GM21717 (cell line): ENCODE measurements around the gene MEGF9.
"Not testable (repeated sequence)": the region's sequence is repeated elsewhere in the genome, so short reads cannot be mapped to it uniquely, and the experiment has no call there.

Source experiments
- ATAC-seq: cut with Tn5 transposase; IDR thresholded peaks from one replicate; pipeline ENCODE4 v1.9.1; 2021; ENCODE audit warnings: mild to moderate bottlenecking, moderate library complexity; ENCODE audit not compliant: unreplicated experiment

The MEGF9 gene

GRCh38 chr9:120662513-120662912 is 51.8 kb downstream of the MEGF9 start:
- no peak for ATAC-seq

- no peak for ATAC-seq
Measured at GRCh38 chr9:120659676-120660075, 54.6 kb downstream of the MEGF9 start.

GRCh38 chr9:120659209-120659608 is 55.1 kb downstream of the MEGF9 start:
- no peak for ATAC-seq

DNA sequence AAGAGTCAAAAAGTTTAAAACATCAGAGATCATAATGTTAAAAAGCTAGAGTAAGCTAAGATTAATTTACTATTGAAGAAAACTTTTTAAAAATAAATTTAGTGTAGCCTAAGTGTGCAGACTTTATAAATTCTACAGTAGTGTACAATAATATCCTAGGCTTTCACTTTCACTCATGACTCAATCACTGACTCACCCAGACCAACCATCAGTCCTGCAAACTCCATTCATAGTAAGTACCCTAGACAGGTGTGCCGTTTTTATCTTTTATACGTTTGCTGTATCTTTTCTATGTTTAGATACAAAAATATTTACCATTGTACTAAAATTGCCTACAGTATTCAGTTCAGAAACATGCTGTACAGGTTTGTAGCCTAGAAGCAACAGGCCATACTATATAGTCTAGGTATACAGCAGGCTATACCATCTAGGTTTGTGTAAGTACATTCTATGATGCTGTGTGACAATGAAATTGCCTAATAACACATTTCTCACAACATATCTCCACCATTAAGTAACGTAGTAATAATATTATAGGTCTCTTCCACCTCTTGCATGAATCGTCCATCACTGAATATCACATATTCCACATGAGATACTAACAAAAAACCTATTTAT is 59.2 kb downstream of the MEGF9 start:
- ATAC-seq: peak; percentile 83

- no peak for ATAC-seq
Measured at GRCh38 chr9:120654272-120654671, 60.0 kb downstream of the MEGF9 start.

DNA sequence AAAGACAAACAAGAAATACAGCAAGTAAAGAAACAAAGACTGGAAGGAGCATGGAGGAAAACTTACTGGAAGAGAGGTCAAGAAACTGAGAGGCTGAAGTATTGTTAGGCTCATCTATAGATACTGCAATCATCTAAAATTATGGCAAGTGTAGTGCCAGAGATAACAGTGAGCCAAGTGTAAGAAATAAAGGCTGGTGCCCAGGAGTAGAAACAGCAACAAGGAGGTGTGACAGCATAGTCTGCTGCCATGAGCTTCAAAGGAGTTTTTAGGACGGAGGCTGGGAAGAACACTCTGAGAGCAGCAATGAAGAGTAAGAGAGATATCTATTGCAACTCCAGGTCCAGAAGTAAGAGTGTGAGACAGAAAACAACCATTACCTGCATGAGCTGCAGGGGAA is 60.5 kb downstream of the MEGF9 start:
- no peak for ATAC-seq

- no peak for ATAC-seq
Measured at GRCh38 chr9:120652934-120653333, 61.3 kb downstream of the MEGF9 start.

GRCh38 chr9:120650352-120650751 is 63.9 kb downstream of the MEGF9 start:
- no peak for ATAC-seq

DNA sequence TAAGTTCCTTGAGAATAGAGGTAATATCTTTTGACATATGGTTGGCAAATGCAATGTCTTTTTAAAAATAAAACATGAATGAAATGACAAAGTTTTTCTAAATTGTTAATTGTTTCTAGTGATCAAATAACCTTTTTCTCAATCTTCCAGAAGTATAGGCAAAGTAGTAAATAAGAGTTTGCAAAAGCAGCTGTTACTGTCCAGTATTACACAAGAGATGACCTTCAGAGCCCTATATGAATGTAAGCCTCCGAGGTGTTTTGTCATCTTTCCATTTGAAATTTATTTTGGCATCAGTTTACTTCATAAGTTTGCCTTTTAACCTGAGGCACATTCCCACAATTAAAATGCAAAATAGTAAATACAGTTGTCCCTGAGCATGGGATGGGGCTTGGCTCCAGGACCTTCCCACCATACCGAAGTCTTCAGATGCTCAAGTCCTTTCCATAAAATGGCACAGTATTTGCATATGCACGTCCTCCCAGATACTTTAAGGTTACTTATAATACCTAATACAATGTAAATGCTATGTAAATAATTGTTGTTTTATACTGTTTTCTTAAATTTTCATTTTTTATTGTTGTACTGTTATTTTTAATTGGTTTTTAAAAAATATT is 65.6 kb downstream of the MEGF9 start:
- no peak for ATAC-seq

DNA sequence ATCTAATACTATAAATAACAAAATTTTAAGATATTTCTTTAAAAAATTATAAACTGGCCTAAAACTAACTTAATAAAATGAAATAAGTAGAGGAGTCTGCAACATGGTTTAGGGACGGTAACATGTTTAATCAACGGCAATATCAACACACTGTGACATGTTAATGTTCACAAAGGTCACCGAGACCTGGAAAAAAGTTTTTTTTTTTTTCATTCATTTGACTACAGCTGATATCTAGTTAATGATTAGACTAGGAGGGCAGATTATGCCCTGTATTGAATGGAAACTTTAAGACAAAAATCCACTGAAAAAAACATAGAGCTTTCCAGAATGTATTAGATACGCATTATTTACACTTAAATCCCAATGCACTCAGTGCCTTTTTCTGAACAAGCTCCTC is 67.3 kb downstream of the MEGF9 start:
- ATAC-seq: no peak

DNA sequence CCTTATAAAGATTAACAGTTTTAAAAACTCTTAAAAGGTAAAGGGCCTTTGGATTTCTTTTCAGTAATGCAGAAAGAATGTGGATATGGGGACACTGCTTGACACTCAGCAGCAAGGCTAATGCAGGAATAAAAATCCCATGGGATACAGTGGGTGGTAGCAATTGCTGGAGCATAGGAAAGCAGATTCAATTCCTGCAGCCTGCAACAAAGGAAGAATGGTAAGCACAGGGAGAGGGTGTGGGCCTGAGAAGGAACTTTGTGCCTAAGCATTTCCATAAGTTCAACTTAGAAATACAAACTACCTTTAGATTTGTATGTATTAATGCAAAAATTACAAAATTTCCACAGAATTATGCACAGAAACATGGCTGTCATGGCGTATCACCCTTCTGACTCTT is 68.5 kb downstream of the MEGF9 start:
- ATAC-seq: no peak

DNA sequence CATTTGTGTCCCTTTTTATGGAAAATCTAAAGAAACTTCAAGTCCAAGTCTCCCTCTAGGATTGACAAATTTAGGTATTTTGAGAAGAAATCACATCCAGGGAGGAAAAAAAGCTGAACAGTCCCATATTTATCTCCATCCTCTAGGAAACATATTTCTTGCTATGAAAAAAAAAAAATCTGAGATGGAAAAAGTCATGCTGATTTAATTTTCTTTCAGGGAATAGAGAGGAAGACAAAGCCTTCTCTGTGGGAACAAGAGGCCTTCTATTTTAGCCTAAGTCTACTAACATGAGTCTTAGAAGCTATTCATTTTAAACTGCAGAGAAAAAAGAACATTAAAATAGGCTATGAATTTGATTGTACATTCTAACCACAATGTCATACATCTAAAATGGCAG is 71.2 kb downstream of the MEGF9 start:
- ATAC-seq: no peak

DNA sequence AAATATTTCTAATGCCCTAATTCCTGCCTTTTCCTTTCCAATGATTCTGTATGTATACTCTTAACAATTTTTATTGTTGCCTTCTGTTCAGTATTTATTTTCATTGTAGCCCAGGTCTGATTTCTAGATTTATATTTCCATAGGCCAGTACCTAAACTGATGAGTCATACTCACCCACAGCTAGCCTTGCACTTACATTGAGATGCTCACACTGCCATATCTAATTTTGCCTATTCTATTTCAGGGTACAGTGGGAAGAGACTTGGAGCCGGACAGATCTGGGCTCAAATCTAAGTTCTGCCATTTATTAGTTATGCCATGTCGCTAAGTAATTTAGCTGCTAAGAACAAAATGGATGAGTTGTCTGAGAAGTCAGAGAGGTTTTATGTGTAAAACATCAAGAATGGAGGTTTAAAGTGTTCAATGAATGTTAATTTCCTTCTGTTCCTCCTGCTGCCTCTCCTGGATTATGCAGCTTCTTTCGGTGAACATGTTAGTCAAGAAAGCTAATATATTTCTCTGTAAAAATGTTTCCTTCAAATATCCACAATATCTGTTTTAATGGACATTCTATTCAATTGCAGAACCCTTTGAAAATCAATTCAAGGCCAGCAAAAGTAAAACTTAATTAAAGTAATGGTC is 72.0 kb downstream of the MEGF9 start:
- ATAC-seq: no peak

- not testable (repeated sequence) for ATAC-seq
Measured at GRCh38 chr9:120640874-120641273, 73.4 kb downstream of the MEGF9 start.

DNA sequence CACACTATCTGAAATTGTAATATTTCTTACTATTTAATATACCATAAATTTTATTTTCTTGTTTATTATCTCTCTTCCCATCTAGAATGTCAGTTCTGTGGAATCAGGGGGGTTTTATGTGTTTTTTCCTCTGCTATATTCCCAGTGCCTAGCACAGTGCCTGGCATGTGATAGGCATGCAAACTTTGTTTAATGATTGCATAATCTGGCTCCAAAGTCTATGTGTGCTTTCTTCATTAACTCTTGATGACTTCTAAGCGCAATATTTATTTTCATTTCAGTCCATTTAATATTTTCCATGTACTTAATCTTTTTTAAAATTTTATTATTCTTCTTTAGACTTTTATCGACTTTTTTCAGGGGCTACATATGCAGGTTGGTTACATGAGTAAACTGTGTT is 73.9 kb downstream of the MEGF9 start:
- ATAC-seq: no peak

DNA sequence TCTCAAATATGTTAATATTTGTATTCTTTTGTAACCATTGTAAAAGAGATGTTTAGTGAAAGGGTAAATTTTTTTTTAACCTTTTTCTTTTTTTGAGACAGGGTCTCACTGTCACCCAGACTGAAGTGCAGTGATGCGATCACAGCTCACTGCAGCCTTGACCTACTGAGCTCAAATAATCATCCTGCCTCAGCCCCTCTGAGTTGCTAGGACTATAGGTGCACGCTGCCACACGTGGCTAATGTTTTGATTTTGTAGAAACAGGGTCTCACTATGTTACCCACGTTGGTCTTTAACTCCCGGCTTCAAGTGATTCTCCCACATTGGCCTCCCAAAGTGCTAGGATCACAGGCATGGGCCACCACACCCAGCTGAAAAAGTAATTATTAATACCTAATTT is 76.4 kb downstream of the MEGF9 start:
- no peak for ATAC-seq

DNA sequence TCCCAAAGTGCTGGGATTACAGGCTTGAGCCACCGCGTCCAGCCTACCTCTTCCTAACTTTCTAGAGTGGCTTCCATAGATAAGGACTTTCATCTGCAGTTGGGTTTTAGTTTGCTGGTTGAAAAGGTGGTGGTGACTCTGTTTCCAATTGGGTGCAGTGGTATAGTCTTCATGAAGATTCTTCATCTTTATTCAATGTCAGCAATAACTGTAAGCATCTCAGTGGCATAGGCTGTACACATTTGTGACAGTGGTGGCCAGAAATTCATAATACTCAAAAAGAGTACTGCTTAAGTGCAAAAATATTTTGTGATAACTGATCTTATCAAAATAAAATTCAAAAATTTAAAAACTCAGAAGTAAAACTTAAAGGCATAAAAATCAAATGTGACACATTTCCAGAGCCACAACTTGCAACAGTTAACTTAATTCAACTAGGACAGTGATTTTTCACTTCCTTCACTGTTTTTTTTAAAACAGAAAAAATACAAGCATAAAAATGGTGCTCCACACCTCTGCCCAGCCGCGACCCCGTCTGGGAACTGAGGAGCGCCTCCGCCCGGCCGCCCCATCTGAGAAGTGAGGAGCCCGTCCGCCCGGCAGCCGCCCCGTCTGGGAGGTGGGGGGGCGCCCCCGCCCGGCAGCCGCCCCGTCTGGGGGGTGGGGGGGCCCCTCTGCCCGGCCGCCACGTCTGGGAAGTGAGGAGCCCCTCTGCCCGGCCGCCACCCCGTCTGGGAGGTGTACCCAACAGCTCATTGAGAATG is 77.9 kb downstream of the MEGF9 start:
- no peak for ATAC-seq

DNA sequence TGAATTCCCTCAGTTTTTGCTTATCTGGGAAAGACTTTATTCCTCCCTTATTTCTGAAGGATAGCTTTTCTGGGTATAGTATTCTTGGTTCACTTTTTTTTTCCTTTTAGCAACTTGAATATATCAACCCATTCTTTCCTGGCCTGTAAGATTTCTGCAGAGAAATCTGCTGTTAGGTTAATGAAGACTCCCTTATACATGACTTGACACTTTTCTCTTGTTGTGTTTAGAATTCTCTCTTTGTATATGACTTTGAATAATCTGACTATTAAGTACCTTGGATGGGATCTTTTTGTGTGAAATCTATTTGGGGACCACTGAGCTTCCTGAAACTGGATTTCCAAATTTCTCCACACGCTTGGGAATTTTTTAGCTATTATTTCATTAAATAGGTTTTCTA is 79.3 kb downstream of the MEGF9 start:
- no peak for ATAC-seq

GRCh38 chr9:120630333-120630732 is 83.9 kb downstream of the MEGF9 start:
- ATAC-seq: no peak

DNA sequence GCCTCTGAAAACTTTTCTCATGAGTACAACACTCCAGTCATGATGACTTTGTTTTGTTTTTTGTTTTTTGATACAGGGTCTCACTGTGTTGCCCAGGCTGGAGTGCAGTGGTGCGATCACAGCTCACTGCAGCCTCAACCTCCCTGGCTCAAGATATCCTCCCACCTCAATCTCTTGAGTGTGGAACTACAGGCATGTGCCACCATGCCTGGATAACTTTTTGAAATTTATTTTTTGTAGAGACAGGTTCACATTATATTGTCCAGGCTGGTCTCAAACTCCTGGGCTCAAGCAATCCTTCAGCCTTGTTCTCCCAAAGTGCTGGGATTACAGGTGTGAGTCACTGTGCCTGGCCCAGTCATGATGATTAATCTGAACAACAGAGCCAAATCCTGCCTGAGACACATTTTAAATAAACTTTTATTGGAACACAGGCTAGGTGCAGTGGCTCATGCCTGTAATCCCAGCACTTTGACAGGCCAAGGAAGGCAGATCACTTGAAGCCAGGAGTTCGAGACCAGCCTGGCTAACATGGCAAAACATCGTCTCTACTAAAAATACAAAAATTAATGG is 85.3 kb downstream of the MEGF9 start:
- not testable (repeated sequence) for ATAC-seq

DNA sequence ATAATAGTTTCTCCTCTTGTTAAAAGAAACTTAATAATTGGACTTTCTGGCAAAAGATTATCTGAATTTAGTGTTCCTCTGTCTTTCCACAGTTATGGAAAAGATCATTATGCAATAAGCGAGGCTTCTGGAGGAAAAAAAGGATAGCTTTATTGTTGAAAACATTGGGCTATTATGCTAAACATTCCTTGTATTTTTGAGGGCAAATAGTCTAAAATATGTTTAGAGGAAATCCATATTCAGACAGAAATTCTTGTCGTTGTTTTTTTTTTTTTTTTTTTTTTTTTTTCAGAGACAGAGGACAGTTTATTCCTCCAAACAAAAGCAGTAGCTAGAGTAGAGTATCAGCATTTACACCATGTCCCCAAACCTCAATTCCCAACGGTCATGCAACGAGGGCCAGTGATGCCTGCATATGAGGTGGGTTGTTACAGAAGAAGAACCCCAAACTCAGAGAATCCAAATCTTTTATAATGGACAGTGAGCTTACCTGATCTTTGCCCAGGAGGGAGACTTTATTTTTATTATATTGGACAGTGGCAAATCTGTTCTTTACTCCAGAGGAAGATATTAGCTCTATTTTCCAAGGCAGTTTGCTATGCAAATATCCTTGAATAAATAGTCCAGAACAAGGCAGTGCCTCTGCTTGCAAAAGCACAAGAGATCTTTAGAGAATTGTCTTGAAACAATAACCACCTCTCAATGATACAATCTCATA is 85.9 kb downstream of the MEGF9 start:
- ATAC-seq: no peak
